Glutamatergic neuron (in vitro differentiated cells): Measurements from ENCODE around the gene MOGAT1. TPM values are rescaled to one million over a fixed set of nuclear protein-coding genes. Genes with fewer than 3 reads are reported as not detected.
A peak's percentile ranks its signal among the peaks of the same experiment; 100 is the strongest.

Source experiments
- DNase-seq: peaks from one replicate; pipeline ENCODE4 v3.0.0; 2022
- H3K27ac Mint-ChIP-seq: one replicate; pipeline ENCODE4 v1.8.0; 2020; ENCODE audit warnings: mild to moderate bottlenecking, mixed read lengths, inconsistent platforms; ENCODE audit not compliant: unreplicated experiment
- H3K27me3 Mint-ChIP-seq: one replicate; pipeline ENCODE4 v1.8.0; 2020; ENCODE audit warnings: mild to moderate bottlenecking, moderate library complexity, mixed read lengths, inconsistent platforms; ENCODE audit not compliant: unreplicated experiment
- H3K36me3 Mint-ChIP-seq: one replicate; pipeline ENCODE4 v1.8.0; 2020; ENCODE audit warnings: mild to moderate bottlenecking, mixed read lengths, inconsistent platforms; ENCODE audit not compliant: unreplicated experiment
- H3K4me1 Mint-ChIP-seq: one replicate; pipeline ENCODE4 v1.8.0; 2020; ENCODE audit warnings: mild to moderate bottlenecking, low read depth, mixed read lengths, inconsistent platforms; ENCODE audit not compliant: unreplicated experiment
- H3K4me3 Mint-ChIP-seq: one replicate; pipeline ENCODE4 v1.8.0; 2020; ENCODE audit warnings: mild to moderate bottlenecking, mixed read lengths, inconsistent platforms; ENCODE audit not compliant: unreplicated experiment
- H3K9me3 Mint-ChIP-seq: one replicate; pipeline ENCODE4 v1.8.0; 2020; ENCODE audit warnings: mild to moderate bottlenecking, moderate library complexity, mixed read lengths, inconsistent platforms; ENCODE audit not compliant: unreplicated experiment
- total RNA-seq: library from RNA; stranded (reverse); fragmentation: NEBNext Ultra II Directional; extraction: Animal tissue kit (Norgen Biotek cat#: 25700); gene quantifications from one replicate; pipeline ENCODE4 v1.2.1, GENCODE V29; 2021; ENCODE audit not compliant: unreplicated experiment
- TF ChIP-seq, protein P1 (sequence below): fragments of 200-600 bp; sonication (generic); IDR thresholded peaks from one replicate; pipeline ENCODE4 v1.5.0; 2021; ENCODE audit not compliant: partially characterized antibody, unreplicated experiment

MOGAT1 gene
- total RNA-seq, 1 donor from 2014 or later = not detected

DNA sequence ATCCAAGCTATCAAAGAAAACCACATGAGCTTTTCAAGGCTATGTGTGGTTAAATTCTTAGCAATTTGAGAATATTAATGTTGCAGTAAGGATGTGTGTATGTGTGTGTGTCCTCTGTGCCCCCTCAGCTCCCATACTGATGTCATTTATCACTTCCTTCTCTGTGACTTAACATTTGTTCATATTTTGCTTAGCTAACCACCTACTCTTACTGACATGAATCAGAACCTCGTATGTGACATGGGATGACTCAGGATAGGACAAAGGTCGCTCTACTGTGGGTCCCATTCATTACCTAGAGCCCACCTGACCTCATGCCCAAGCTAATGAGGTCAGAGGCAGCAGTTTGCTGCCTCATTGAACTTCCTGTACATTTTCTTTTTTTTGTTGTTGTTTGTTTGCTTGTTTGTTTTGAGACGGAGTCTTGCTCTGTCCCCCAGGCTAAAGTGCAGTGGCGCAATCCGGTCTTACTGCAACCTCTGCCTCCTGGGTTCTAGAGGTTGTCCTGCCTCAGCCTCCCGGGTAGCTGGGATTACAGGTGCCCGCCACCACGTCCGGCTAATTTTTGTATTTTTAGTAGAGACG is 36.3 kb downstream of the MOGAT1 start:
- Mint-ChIP-seq H3K4me1 (peaks cover 5% of the 10 kb centered on the region), H3K27ac (no peak overlapping the region), H3K27me3 (no peaks in the 10 kb centered on the region), H3K9me3 (peaks cover 1% of the 10 kb centered on the region), H3K36me3 (no peaks in the 10 kb centered on the region), H3K4me3 (no peak overlapping the region)
- TF ChIP-seq, protein P1, sequence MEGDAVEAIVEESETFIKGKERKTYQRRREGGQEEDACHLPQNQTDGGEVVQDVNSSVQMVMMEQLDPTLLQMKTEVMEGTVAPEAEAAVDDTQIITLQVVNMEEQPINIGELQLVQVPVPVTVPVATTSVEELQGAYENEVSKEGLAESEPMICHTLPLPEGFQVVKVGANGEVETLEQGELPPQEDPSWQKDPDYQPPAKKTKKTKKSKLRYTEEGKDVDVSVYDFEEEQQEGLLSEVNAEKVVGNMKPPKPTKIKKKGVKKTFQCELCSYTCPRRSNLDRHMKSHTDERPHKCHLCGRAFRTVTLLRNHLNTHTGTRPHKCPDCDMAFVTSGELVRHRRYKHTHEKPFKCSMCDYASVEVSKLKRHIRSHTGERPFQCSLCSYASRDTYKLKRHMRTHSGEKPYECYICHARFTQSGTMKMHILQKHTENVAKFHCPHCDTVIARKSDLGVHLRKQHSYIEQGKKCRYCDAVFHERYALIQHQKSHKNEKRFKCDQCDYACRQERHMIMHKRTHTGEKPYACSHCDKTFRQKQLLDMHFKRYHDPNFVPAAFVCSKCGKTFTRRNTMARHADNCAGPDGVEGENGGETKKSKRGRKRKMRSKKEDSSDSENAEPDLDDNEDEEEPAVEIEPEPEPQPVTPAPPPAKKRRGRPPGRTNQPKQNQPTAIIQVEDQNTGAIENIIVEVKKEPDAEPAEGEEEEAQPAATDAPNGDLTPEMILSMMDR = no peak
- DNase-seq = no peak

DNA sequence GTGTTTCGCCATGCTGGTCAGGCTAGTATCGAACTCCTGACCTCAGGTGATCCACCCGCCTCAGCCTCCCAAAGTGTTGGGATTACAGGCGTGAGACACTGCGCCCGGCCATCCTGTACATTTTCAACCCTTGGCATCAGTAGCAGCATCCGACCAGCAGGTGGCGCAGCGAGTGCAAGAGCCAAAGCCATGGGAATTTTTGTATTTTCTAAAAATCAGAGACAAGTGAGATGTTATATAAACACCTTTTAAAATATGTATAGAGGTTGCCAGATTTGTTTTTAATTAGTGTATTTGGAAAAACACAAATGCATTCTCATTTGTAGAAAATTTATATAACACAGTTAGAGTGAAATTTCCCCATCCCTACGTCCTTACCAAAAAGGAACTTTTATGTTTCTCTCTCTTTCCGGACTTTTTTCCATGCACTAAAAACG is 36.8 kb downstream of the MOGAT1 start:
- H3K4me1 Mint-ChIP-seq = peaks cover 5% of the 10 kb centered on the region
- H3K27me3 Mint-ChIP-seq = no peaks in the 10 kb centered on the region
- H3K9me3 Mint-ChIP-seq = peaks cover 1% of the 10 kb centered on the region
- H3K4me3 Mint-ChIP-seq = no peak overlapping the region
- no peak overlapping the region for H3K27ac Mint-ChIP-seq
- TF ChIP-seq, protein P1 = peak; percentile 97
- no peaks in the 10 kb centered on the region for H3K36me3 Mint-ChIP-seq
- DNase-seq = peak; percentile 89

DNA sequence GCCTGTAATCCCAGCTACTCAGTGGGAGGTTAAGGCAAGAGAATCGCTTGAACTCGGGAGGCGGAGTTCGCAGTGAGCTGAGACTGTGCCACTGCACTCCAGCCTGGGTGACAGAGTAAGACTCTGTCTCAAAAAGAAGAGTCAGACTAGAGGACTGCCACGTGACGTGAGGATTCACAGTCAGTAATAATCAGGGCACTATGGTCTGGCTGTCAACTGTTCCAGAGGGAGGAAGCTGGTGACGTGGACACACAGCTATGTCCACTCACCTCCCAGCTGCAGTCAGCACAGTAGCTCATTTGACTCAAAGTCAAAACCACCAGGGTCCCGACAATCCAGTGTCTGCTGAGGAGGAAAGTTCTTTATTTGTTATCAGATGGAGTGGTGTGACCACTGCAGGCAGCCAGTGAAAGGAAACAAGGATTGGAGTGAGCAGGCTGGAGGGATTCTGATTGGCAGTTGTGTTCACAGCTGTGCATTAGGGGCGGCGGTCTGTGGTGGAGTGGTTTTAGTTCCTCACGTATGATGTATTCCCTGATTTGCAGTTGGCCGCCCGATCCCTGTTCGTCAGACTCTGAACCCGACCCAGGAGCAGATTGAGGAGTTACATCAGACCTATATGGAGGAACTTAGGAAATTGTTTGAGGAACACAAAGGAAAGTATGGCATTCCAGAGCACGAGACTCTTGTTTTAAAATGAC is 37.9 kb downstream of the MOGAT1 start:
- H3K27me3 Mint-ChIP-seq = no peaks in the 10 kb centered on the region
- peak; percentile 53 for DNase-seq
- H3K27ac Mint-ChIP-seq = peak overlapping the region; percentile 89
- H3K36me3 Mint-ChIP-seq = no peaks in the 10 kb centered on the region
- H3K4me1 Mint-ChIP-seq = peaks cover 5% of the 10 kb centered on the region
- no peak overlapping the region for H3K4me3 Mint-ChIP-seq
- TF ChIP-seq, protein P1 = no peak
- peaks cover 1% of the 10 kb centered on the region for H3K9me3 Mint-ChIP-seq

DNA sequence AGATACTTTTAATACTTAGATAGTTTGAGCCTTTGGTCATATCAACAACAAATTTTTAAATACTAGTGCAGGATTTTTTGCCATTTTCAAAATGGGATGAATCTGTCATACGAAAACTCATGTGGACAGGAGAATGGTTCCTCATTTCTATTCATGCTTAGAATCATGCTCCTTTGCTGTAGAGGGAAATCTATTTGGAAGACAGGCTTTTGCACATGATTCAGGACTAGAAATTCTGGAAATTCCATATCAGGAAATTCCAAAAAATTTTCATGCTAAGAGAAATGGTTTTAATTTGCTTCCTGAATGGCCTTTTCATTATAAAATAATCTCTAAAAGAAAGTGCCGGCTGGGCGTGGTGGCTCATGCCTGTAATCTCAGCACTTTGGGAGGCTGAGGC is 39.3 kb downstream of the MOGAT1 start:
- Mint-ChIP-seq H3K4me3 (no peak overlapping the region), H3K27me3 (no peaks in the 10 kb centered on the region), H3K27ac (no peak overlapping the region), H3K36me3 (no peaks in the 10 kb centered on the region), H3K9me3 (peaks cover 1% of the 10 kb centered on the region), H3K4me1 (peaks cover 5% of the 10 kb centered on the region)
- TF ChIP-seq, protein P1 = no peak
- DNase-seq = no peak

DNA sequence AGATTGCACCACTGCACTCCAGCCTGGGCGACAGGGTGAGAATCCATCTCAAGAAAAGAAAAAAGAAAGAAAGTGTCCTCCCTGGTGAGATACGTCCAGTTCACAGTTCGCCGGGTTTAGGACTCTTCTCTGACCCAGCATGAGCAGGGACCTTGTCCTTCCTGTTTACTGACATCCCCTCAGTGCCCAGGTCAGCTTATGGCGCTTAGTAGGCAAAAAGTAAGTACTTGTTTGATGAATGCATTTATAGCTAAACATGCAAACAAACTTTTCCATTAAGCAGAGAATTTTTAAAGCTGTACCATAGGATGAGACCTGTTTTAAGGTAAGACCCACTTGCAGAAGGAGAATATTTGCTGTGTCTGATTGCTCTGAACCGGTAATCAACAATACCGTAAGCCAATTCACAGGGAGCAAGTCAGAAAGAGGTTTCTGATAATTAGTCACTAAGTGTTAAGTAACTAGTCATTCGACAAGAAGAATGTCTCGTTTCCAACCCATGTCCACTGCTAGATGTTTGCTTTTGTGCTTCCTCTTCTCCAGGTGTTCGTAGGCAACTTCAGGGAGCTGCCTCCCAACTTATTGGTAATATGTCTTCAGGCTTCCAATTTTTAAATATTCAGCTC is 40.0 kb downstream of the MOGAT1 start:
- H3K27me3 Mint-ChIP-seq = no peaks in the 10 kb centered on the region
- no peak overlapping the region for H3K4me3 Mint-ChIP-seq
- no peak for DNase-seq
- peaks cover 1% of the 10 kb centered on the region for H3K9me3 Mint-ChIP-seq
- H3K27ac Mint-ChIP-seq = no peak overlapping the region
- H3K4me1 Mint-ChIP-seq = peaks cover 5% of the 10 kb centered on the region
- TF ChIP-seq, protein P1 = no peak
- no peaks in the 10 kb centered on the region for H3K36me3 Mint-ChIP-seq
